Neuronal stem cell (in vitro differentiated cells): ENCODE results near the gene PTPRC.

Source experiments
- DNase-seq: peaks from one replicate; pipeline ENCODE4 v3.0.0-alpha.2; 2013; ENCODE audit warnings: low spot score
- H2AFZ ChIP-seq: one replicate; pipeline ENCODE4 v1.6.1; 2013; ENCODE audit warnings: mild to moderate bottlenecking, low read length, inconsistent platforms
- H2AK5ac ChIP-seq: 2 replicates; pipeline ENCODE4 v1.6.1; 2013; ENCODE audit warnings: low read depth, mild to moderate bottlenecking, inconsistent platforms, low read length, moderate library complexity, mixed read lengths
- H2BK120ac ChIP-seq: 2 replicates; pipeline ENCODE4 v1.6.1; 2013; ENCODE audit warnings: low read depth, mild to moderate bottlenecking, inconsistent platforms, low read length, moderate library complexity, mixed read lengths
- H2BK12ac ChIP-seq: one replicate; pipeline ENCODE4 v1.6.1; 2013; ENCODE audit warnings: low read length, inconsistent platforms
- H2BK15ac ChIP-seq: 2 replicates; pipeline ENCODE4 v1.6.1; 2013; ENCODE audit warnings: mild to moderate bottlenecking, low read length, inconsistent platforms, mixed read lengths
- H2BK5ac ChIP-seq: one replicate; pipeline ENCODE4 v1.6.1; 2013; ENCODE audit warnings: inconsistent platforms, mild to moderate bottlenecking, low read length, moderate library complexity
- H3K14ac ChIP-seq: one replicate; pipeline ENCODE4 v1.6.1; 2013; ENCODE audit warnings: low read length, inconsistent platforms
- H3K18ac ChIP-seq: 2 replicates; pipeline ENCODE4 v1.6.1; 2013; ENCODE audit warnings: low read length, inconsistent platforms
- H3K23ac ChIP-seq: 2 replicates; pipeline ENCODE4 v1.6.1; 2013; ENCODE audit warnings: low read depth, mild to moderate bottlenecking, mixed read lengths, low read length, inconsistent platforms; ENCODE audit not compliant: poor library complexity
- H3K27ac ChIP-seq: replicated peaks from 3 replicates; pipeline ENCODE4 v1.5.1; 2013; ENCODE audit warnings: low read length, inconsistent platforms
- H3K27me3 ChIP-seq, 3 experiments: 2 replicates each; pipeline ENCODE4 v1.6.1; 2013; ENCODE audit warnings: low read length in 3 of 3, mild to moderate bottlenecking in 2 of 3, inconsistent platforms in 1 of 3, low read depth in 1 of 3, mixed read lengths in 1 of 3, moderate library complexity in 1 of 3; ENCODE audit not compliant: control insufficient read depth in 3 of 3, insufficient read depth in 3 of 3
- H3K36me3 ChIP-seq, 2 donors: replicated peaks in 1 of 2; 2 replicates each; pipeline ENCODE4 v1.6.1; 2013; ENCODE audit warnings: low read length in 2 of 2; ENCODE audit not compliant: control insufficient read depth in 2 of 2, insufficient read depth in 2 of 2
- H3K4ac ChIP-seq: 2 replicates; pipeline ENCODE4 v1.6.1; 2013; ENCODE audit warnings: inconsistent platforms, mild to moderate bottlenecking, low read length, moderate library complexity
- H3K4me1 ChIP-seq, 2 donors: 1 replicate in 1 of 2; 2 replicates in 1 of 2; pipeline ENCODE4 v1.6.1; 2013; ENCODE audit warnings: low read length in 2 of 2, low read depth in 1 of 2; ENCODE audit not compliant: control insufficient read depth in 2 of 2, insufficient read depth in 1 of 2
- H3K4me2 ChIP-seq: one replicate; pipeline ENCODE4 v1.6.1; 2013; ENCODE audit warnings: mild to moderate bottlenecking, low read length, inconsistent platforms; ENCODE audit not compliant: insufficient read depth, poor library complexity, severe bottlenecking
- H3K4me3 ChIP-seq, 2 donors: 2 replicates each; pipeline ENCODE4 v1.5.1; 2013; ENCODE audit warnings: low read length in 2 of 2, mild to moderate bottlenecking in 2 of 2, inconsistent platforms in 1 of 2, moderate library complexity in 1 of 2
- H3K79me1 ChIP-seq: one replicate; pipeline ENCODE4 v1.6.1; 2013; ENCODE audit warnings: low read depth, mild to moderate bottlenecking, inconsistent platforms, low read length, moderate library complexity
- H3K9ac ChIP-seq: one replicate; pipeline ENCODE4 v1.6.1; 2013; ENCODE audit warnings: mild to moderate bottlenecking, low read depth, low read length, inconsistent platforms; ENCODE audit not compliant: poor library complexity
- H3K9me3 ChIP-seq, 2 donors: replicated peaks in 1 of 2; 2 replicates each; pipeline versions ENCODE3 to v1.6.1; 2013; ENCODE audit warnings: low read length in 2 of 2, mild to moderate bottlenecking in 2 of 2, inconsistent platforms in 1 of 2, low read depth in 1 of 2, mixed read lengths in 1 of 2, moderate library complexity in 1 of 2; ENCODE audit not compliant: control insufficient read depth in 2 of 2, insufficient read depth in 1 of 2
- H4K8ac ChIP-seq: one replicate; pipeline ENCODE4 v1.6.1; 2013; ENCODE audit warnings: low read depth, mild to moderate bottlenecking, inconsistent platforms, low read length, moderate library complexity
- H4K91ac ChIP-seq: one replicate; pipeline ENCODE4 v1.6.1; 2013; ENCODE audit warnings: low read length, low read depth, mild to moderate bottlenecking, inconsistent platforms; ENCODE audit not compliant: poor library complexity
- WGBS, 2 donors: extraction: QIAGEN DNeasy Blood & Tissue Kit; methylation state at CpG; one replicate each; pipeline ENCODE4 v1.1.7; 2013; ENCODE audit warnings: missing lambda C conversion rate in 2 of 2, mixed read lengths in 1 of 2; ENCODE audit not compliant: insufficient read length in 2 of 2, insufficient replicate concordance in 1 of 2; ENCODE audit errors: extremely low coverage in 2 of 2; 5-methylcytosine and 5-hydroxymethylcytosine counted together

Gene PTPRC

DNA sequence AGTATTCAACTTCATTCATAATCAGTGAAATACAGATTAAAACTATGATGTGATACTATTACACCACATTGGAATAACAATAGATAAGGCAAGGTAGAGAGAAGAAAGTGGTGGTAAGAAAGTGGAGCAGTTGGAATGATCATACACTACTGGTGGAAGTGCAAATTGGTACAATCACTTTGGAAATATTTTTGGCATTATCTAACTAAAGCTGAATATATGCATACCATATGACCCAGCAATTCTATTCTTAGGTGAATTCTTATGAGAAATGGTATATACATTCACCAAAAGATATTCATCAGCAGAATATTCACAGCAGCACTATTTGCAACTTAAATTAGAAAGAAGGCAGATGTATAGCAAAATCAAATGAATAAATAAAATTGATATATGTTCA, 21.4 kb upstream of the PTPRC start:
- H2BK15ac ChIP-seq: no peak overlapping the region
- no peak overlapping the region for H3K27ac ChIP-seq
- H3K27me3 ChIP-seq: no peaks in the 10 kb centered on the region
- H3K4me2 ChIP-seq: no peak overlapping the region
- H2AK5ac ChIP-seq: no peak overlapping the region
- H3K14ac ChIP-seq: no peak overlapping the region
- H2BK12ac ChIP-seq: no peak overlapping the region
- no peak for DNase-seq
- no peaks in the 10 kb centered on the region for H3K36me3 ChIP-seq
- peaks cover 2% of the 10 kb centered on the region for H3K79me1 ChIP-seq
- H3K9me3 ChIP-seq: no peaks in the 10 kb centered on the region
- no peak overlapping the region for H3K9ac ChIP-seq
- no peak overlapping the region for H3K4ac ChIP-seq
- H2AFZ ChIP-seq: no peak overlapping the region
- no peaks in the 10 kb centered on the region for H3K4me1 ChIP-seq
- no peak overlapping the region for H4K8ac ChIP-seq
- no peak overlapping the region for H4K91ac ChIP-seq
- H2BK5ac ChIP-seq: no peak overlapping the region
- no peak overlapping the region for H3K23ac ChIP-seq
- no peak overlapping the region for H2BK120ac ChIP-seq
- no peak overlapping the region for H3K4me3 ChIP-seq
- no peak overlapping the region for H3K18ac ChIP-seq

DNA sequence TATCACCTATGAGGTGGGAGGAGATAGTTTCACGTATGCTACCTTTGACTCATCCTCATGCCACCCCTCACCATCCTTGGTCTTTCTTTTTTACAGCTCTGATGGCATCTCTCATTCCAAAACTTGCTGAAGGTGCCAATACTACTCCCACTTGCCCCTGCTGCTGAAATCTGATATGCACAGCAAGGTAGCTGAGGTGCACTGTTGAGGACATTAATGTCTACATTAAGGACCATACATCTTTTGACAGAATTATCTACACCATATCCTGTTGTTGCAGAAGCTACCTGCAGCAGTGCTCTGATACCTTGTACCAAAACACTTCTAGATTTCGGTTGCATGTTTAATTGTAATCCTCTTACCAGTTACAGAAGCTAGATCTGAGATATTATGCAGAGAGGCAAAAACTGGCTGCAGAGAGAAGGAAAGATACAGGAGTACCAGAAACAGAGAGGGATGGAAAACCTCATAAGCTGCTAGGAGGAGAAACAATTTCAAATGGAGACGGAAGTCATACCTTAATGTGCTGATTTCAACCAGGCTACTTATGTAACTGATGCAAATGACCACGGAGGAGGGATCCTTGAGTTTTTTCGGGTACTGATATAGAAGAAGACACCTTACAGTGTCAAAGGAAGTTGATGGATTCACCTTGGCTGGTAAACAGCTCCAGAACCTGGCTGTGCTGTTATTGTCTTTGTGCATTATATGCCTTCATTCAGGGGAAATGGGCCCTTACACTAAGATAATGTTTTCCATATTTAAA, 19.3 kb upstream of the PTPRC start:
- Histone ChIP-seq H4K8ac (no peak overlapping the region), H3K79me1 (peaks cover 2% of the 10 kb centered on the region), H3K4me3 (no peak overlapping the region), H4K91ac (no peak overlapping the region), H2BK12ac (no peak overlapping the region), H3K9me3 (no peaks in the 10 kb centered on the region), H2BK5ac (no peak overlapping the region), H3K4ac (no peak overlapping the region), H2BK120ac (no peak overlapping the region), H3K36me3 (no peaks in the 10 kb centered on the region), H3K27ac (no peak overlapping the region), H3K18ac (no peak overlapping the region), H2AFZ (no peak overlapping the region), H3K4me2 (no peak overlapping the region), H2BK15ac (no peak overlapping the region), H2AK5ac (no peak overlapping the region), H3K14ac (no peak overlapping the region), H3K23ac (no peak overlapping the region), H3K9ac (no peak overlapping the region), H3K4me1 (no peaks in the 10 kb centered on the region), H3K27me3 (no peaks in the 10 kb centered on the region)
- DNase-seq: no peak
- no CpG with 5 or more reads among the region's 5 CpGs for WGBS, 2 donors

DNA sequence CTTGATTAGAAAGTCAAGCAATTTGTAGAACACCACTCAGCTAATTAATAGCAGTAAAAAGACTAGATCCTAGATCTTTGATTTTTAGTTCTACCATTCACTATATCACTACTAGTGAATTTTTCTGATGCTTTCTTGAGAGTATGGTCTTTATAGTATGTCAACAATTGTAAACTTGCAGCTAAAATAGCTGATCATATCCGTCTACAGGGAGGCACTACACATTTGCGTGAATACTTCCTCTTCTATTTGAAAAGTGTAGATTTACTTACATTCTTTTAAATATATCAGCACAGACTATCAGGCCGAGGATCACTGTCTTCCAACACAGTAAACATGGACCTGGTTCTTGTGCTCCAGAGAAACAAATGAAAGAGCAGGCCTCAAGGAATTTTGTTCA, 18.6 kb upstream of the PTPRC start:
- DNase-seq: no peak
- no peaks in the 10 kb centered on the region for H3K9me3 ChIP-seq
- no CpG with 5 or more reads among the region's 3 CpGs for WGBS, 2 donors
- no peak overlapping the region for H3K14ac ChIP-seq
- H3K27ac ChIP-seq: no peak overlapping the region
- H4K91ac ChIP-seq: no peak overlapping the region
- H3K4me3 ChIP-seq: no peak overlapping the region
- no peak overlapping the region for H3K4ac ChIP-seq
- H2AK5ac ChIP-seq: no peak overlapping the region
- H3K4me2 ChIP-seq: no peak overlapping the region
- H3K79me1 ChIP-seq: peaks cover 2% of the 10 kb centered on the region
- H3K23ac ChIP-seq: no peak overlapping the region
- H2BK12ac ChIP-seq: no peak overlapping the region
- no peak overlapping the region for H2BK120ac ChIP-seq
- H4K8ac ChIP-seq: no peak overlapping the region
- no peak overlapping the region for H2AFZ ChIP-seq
- no peak overlapping the region for H3K18ac ChIP-seq
- no peak overlapping the region for H2BK15ac ChIP-seq
- H3K9ac ChIP-seq: no peak overlapping the region
- H2BK5ac ChIP-seq: no peak overlapping the region
- no peaks in the 10 kb centered on the region for H3K4me1 ChIP-seq
- H3K27me3 ChIP-seq: no peaks in the 10 kb centered on the region
- no peaks in the 10 kb centered on the region for H3K36me3 ChIP-seq

GRCh38 chr1:198620951-198621824, 17.7 kb upstream of the PTPRC start:
- H3K36me3 ChIP-seq: no peaks in the 10 kb centered on the region
- no peaks in the 10 kb centered on the region for H3K27me3 ChIP-seq
- no peak overlapping the region for H3K9ac ChIP-seq
- H2BK5ac ChIP-seq: no peak overlapping the region
- H3K9me3 ChIP-seq: no peaks in the 10 kb centered on the region
- H4K91ac ChIP-seq: no peak overlapping the region
- H4K8ac ChIP-seq: no peak overlapping the region
- no peak overlapping the region for H2AK5ac ChIP-seq
- H2AFZ ChIP-seq: peak overlapping the region; percentile 71
- no peak overlapping the region for H3K4ac ChIP-seq
- no peak overlapping the region for H2BK15ac ChIP-seq
- H2BK12ac ChIP-seq: no peak overlapping the region
- peak overlapping the region; percentile 44 for H3K18ac ChIP-seq
- H3K79me1 ChIP-seq: peaks cover 2% of the 10 kb centered on the region
- WGBS, 2 donors: no CpG with 5 or more reads among the region's 10 CpGs
- H3K27ac ChIP-seq: no peak overlapping the region
- H3K14ac ChIP-seq: no peak overlapping the region
- no peaks in the 10 kb centered on the region for H3K4me1 ChIP-seq
- H3K4me3 ChIP-seq: no peak overlapping the region
- no peak overlapping the region for H2BK120ac ChIP-seq
- peak overlapping the region; percentile 81 for H3K23ac ChIP-seq
- H3K4me2 ChIP-seq: no peak overlapping the region
- DNase-seq: no peak
